HEK293 (cell line): ENCODE results near the gene PHLDB1.

Experiments
- CTCF ChIA-PET: fragments of 350-600 bp; formaldehyde crosslinking; extraction: SDS; loops from one replicate; lab custom pipeline; 2021; ENCODE audit warnings: antibody characterized with exemption; lab: Yijun Ruan, JAX
- POLR2A ChIA-PET: fragments of 300-600 bp; formaldehyde crosslinking; extraction: SDS; loops from one replicate; lab custom pipeline; 2020; ENCODE audit warnings: antibody characterized with exemption, inconsistent platforms; lab: Yijun Ruan, JAX
- H3K27ac ChIP-seq: fragments of 200-500 bp; sonication (Bioruptor generic); 2 replicates; pipeline ENCODE4 v1.5.1; 2014; ENCODE audit warnings: low read depth, low read length, control low read depth, inconsistent platforms; ENCODE audit errors: extremely low read depth
- H3K36me3 ChIP-seq, 2 experiments: fragments of 200-500 bp in 1 of 2; sonication (Bioruptor generic) in 1 of 2; 1 replicate in 1 of 2; 2 replicates in 1 of 2; pipeline ENCODE4 v1.5.1; 2014 to 2017; ENCODE audit warnings: inconsistent platforms in 2 of 2, low read length in 2 of 2; ENCODE audit not compliant: control insufficient read depth in 2 of 2, insufficient read depth in 1 of 2
- H3K4me1 ChIP-seq: fragments of 200-500 bp; sonication (Bioruptor generic); 2 replicates; pipeline ENCODE4 v1.5.1; 2014; ENCODE audit warnings: mild to moderate bottlenecking, low read length, inconsistent platforms; ENCODE audit not compliant: control insufficient read depth, insufficient read depth
- H3K4me3 ChIP-seq: 2 replicates; pipeline ENCODE4 v1.5.1; 2011; ENCODE audit warnings: low read depth, mild to moderate bottlenecking, control low read depth, low read length, moderate library complexity
- H3K9me3 ChIP-seq: fragments of 200-500 bp; sonication (Bioruptor generic); 2 replicates; pipeline ENCODE4 v1.5.1; 2014; ENCODE audit warnings: low read depth, low read length, inconsistent platforms; ENCODE audit not compliant: control insufficient read depth, insufficient read depth
- FEZF1 ChIP-seq: fragments of 450-650 bp; formaldehyde crosslinking; IDR thresholded peaks from 2 replicates; pipeline ENCODE4 v1.5.1; 2016; ENCODE audit warnings: missing biosample characterization, missing genetic modification characterization
- GLIS2 ChIP-seq: fragments of 450-650 bp; formaldehyde crosslinking; IDR thresholded peaks from 2 replicates; pipeline ENCODE4 v1.5.1; 2016; ENCODE audit warnings: missing biosample characterization, missing genetic modification characterization
- HIC1 ChIP-seq: fragments of 450-650 bp; formaldehyde crosslinking; IDR thresholded peaks from 2 replicates; pipeline ENCODE4 v1.5.1; 2016; ENCODE audit warnings: missing biosample characterization, missing genetic modification characterization
- KLF16 ChIP-seq: fragments of 450-650 bp; formaldehyde crosslinking; IDR thresholded peaks from 2 replicates; pipeline ENCODE4 v1.5.1; 2017; ENCODE audit warnings: missing biosample characterization, missing genetic modification characterization
- KLF8 ChIP-seq: fragments of 450-650 bp; formaldehyde crosslinking; IDR thresholded peaks from 2 replicates; pipeline ENCODE4 v1.5.1; 2016; ENCODE audit warnings: missing biosample characterization, missing genetic modification characterization
- PRDM1 ChIP-seq: fragments of 450-650 bp; formaldehyde crosslinking; IDR thresholded peaks from 2 replicates; pipeline ENCODE4; 2016; ENCODE audit warnings: missing biosample characterization, missing genetic modification characterization
- TCF7L2 ChIP-seq: IDR thresholded peaks from 2 replicates; pipeline ENCODE4 v1.6.1; 2011; ENCODE audit warnings: low read depth, mild to moderate bottlenecking, inconsistent platforms, low read length, moderate library complexity, borderline replicate concordance
- YY1 ChIP-seq: fragments of 450-650 bp; formaldehyde crosslinking; IDR thresholded peaks from 2 replicates; pipeline ENCODE4 v1.5.1; 2018; ENCODE audit warnings: missing biosample characterization, missing genetic modification characterization
- ZBTB44 ChIP-seq: fragments of 450-650 bp; IDR thresholded peaks from 2 replicates; pipeline ENCODE4 v1.5.1; 2018; ENCODE audit warnings: missing biosample characterization, mild to moderate bottlenecking, missing genetic modification characterization
- ZFHX2 ChIP-seq: fragments of 450-650 bp; formaldehyde crosslinking; conservative IDR thresholded peaks from 2 replicates; pipeline ENCODE4 v1.5.1; 2016; ENCODE audit warnings: missing biosample characterization, missing genetic modification characterization
- ZNF174 ChIP-seq: fragments of 450-650 bp; formaldehyde crosslinking; IDR thresholded peaks from 2 replicates; pipeline ENCODE4 v1.5.0; 2017; ENCODE audit warnings: missing biosample characterization, mild to moderate bottlenecking, missing genetic modification characterization
- ZNF175 ChIP-seq: fragments of 450-650 bp; formaldehyde crosslinking; IDR thresholded peaks from 2 replicates; pipeline ENCODE4 v1.5.1; 2016; ENCODE audit warnings: missing biosample characterization, missing genetic modification characterization
- ZNF211 ChIP-seq: fragments of 450-650 bp; formaldehyde crosslinking; IDR thresholded peaks from 2 replicates; pipeline ENCODE4 v1.5.1; 2016; ENCODE audit warnings: low read depth, missing biosample characterization, missing genetic modification characterization
- ZNF302 ChIP-seq: fragments of 450-650 bp; formaldehyde crosslinking; IDR thresholded peaks from 2 replicates; pipeline ENCODE4 v1.5.1; 2016; ENCODE audit warnings: missing biosample characterization, missing genetic modification characterization, low read depth
- ZNF404 ChIP-seq: fragments of 450-650 bp; formaldehyde crosslinking; IDR thresholded peaks from 2 replicates; pipeline ENCODE4 v1.5.1; 2017; ENCODE audit warnings: missing biosample characterization, missing genetic modification characterization
- ZNF518A ChIP-seq: fragments of 450-650 bp; formaldehyde crosslinking; conservative IDR thresholded peaks from 2 replicates; pipeline ENCODE4 v1.5.1; 2016; ENCODE audit warnings: low read depth, missing biosample characterization, missing genetic modification characterization
- ZNF548 ChIP-seq: fragments of 450-650 bp; formaldehyde crosslinking; IDR thresholded peaks from 2 replicates; pipeline ENCODE4 v1.5.1; 2016; ENCODE audit warnings: missing biosample characterization, missing genetic modification characterization

The PHLDB1 gene

GRCh38 chr11:118650366-118650765, 43.0 kb downstream of the PHLDB1 start:
- POLR2A ChIA-PET, result no interaction called here

GRCh38 chr11:118651820-118652219, 44.4 kb downstream of the PHLDB1 start:
- Histone ChIP-seq H3K4me1 (no peaks in the 10 kb centered on the region), H3K27ac (no peak overlapping the region), H3K9me3 (no peaks in the 10 kb centered on the region), H3K4me3 (no peak overlapping the region), H3K36me3 (peaks cover 0 to 80% of the 10 kb centered on the region in 2 experiments; a peak in 2 of 3 replicates)
- TF ChIP-seq YY1 (tag by site-specific recombination) (no peak), ZNF175 (no peak), PRDM1 (tag by site-specific recombination) (no peak), ZBTB44 (no peak), FEZF1 (tag by site-specific recombination) (no peak), TCF7L2 (no peak), GLIS2 (no peak), HIC1 (tag by site-specific recombination) (no peak), ZFHX2 (tag by site-specific recombination) (no peak), ZNF518A (no peak), KLF16 (tag by site-specific recombination) (no peak), KLF8 (tag by site-specific recombination) (no peak), ZNF174 (tag by site-specific recombination) (no peak), ZNF548 (no peak), ZNF302 (tag by site-specific recombination) (no peak), ZNF404 (no peak), ZNF211 (tag by site-specific recombination) (no peak)
- ChIA-PET POLR2A (no interaction called here), CTCF (no interaction called here)

More at GRCh38 chr11:118650366-118650765, 43.0 kb downstream of the PHLDB1 start:
- no peak for TF ChIP-seq ZNF302 (tag by site-specific recombination)
- Histone ChIP-seq H3K4me3 (no peak overlapping the region), H3K36me3 (peaks cover 0 to 77% of the 10 kb centered on the region in 2 experiments; a peak in 2 of 3 replicates), H3K9me3 (no peaks in the 10 kb centered on the region), H3K27ac (no peak overlapping the region), H3K4me1 (no peaks in the 10 kb centered on the region)
- CTCF ChIA-PET, result interaction anchor here (1.4 kb wide), 1 partner anchor 24 kb away, joined by 3 read pairs; no protein-coding TSS in a partner anchor
